ENCODE results near the gene EIF2D. TPM values are rescaled to one million over a fixed set of nuclear protein-coding genes. Genes with fewer than 3 reads are reported as not detected.

Gene EIF2D
- total RNA-seq, 1 experiment from 2014 or later = 51.8 TPM

- Histone ChIP-seq H3K9ac (ENCODE audit: low read length) (no peak overlapping the region), H3K4me3 (ENCODE audit: low read length) (no peak overlapping the region), H3K27me3 (ENCODE audit: low read length) (peaks cover 3% of the 10 kb centered on the region; the same call in 1 of the 2 replicates), H3K36me3 (ENCODE audit: insufficient read depth, low read length) (no peaks in the 10 kb centered on the region), H3K4me2 (ENCODE audit: low read depth, low read length, poor library complexity, severe bottlenecking) (no peak overlapping the region), H3K79me2 (ENCODE audit: low read length) (no peaks in the 10 kb centered on the region), H2AFZ (ENCODE audit: low read length) (no peak overlapping the region), H3K4me1 (ENCODE audit: low read length) (peaks cover 10% of the 10 kb centered on the region), H3K9me3 (ENCODE audit: low read length) (no peaks in the 10 kb centered on the region), H4K20me1 (ENCODE audit: insufficient read depth, low read depth, low read length) (0 out of 2 replicates have a peak, but pooled peaks cover 2% of the 10 kb centered on the region), H3K9me2 (replicated peaks; ENCODE audit: insufficient read depth, low read length) (no peaks in the 10 kb centered on the region), H3K27ac (ENCODE audit: low read length) (no peak overlapping the region)
- DNase-seq = no peak
These were observed 43.2 kb upstream of the EIF2D start for GRCh38 chr1:206655471-206655882.

GRCh38 chr1:206654828-206655227, 42.6 kb upstream of the EIF2D start:
- Histone ChIP-seq H3K9me3 (ENCODE audit: low read length) (no peaks in the 10 kb centered on the region), H4K20me1 (ENCODE audit: insufficient read depth, low read depth, low read length) (0 out of 2 replicates have a peak, but pooled peaks cover 2% of the 10 kb centered on the region), H2AFZ (ENCODE audit: low read length) (no peak overlapping the region), H3K9ac (ENCODE audit: low read length) (no peak overlapping the region), H3K4me1 (ENCODE audit: low read length) (peaks cover 10% of the 10 kb centered on the region), H3K36me3 (ENCODE audit: insufficient read depth, low read length) (no peaks in the 10 kb centered on the region), H3K4me2 (ENCODE audit: low read depth, low read length, poor library complexity, severe bottlenecking) (no peak overlapping the region), H3K4me3 (ENCODE audit: low read length) (no peak overlapping the region), H3K27me3 (ENCODE audit: low read length) (peaks cover 3% of the 10 kb centered on the region; the same call in 1 of the 2 replicates), H3K9me2 (replicated peaks; ENCODE audit: insufficient read depth, low read length) (no peaks in the 10 kb centered on the region), H3K27ac (ENCODE audit: low read length) (no peak overlapping the region), H3K79me2 (ENCODE audit: low read length) (no peaks in the 10 kb centered on the region)
- DNase-seq = no peak

GRCh38 chr1:206653715-206654459, 41.6 kb upstream of the EIF2D start:
- Histone ChIP-seq H3K4me1 (ENCODE audit: low read length) (peaks cover 10% of the 10 kb centered on the region), H2AFZ (ENCODE audit: low read length) (no peak overlapping the region), H3K27ac (ENCODE audit: low read length) (no peak overlapping the region), H3K79me2 (ENCODE audit: low read length) (no peaks in the 10 kb centered on the region), H3K9me2 (replicated peaks; ENCODE audit: insufficient read depth, low read length) (no peaks in the 10 kb centered on the region), H3K4me3 (ENCODE audit: low read length) (no peak overlapping the region), H3K9me3 (ENCODE audit: low read length) (no peaks in the 10 kb centered on the region), H3K9ac (ENCODE audit: low read length) (no peak overlapping the region), H4K20me1 (ENCODE audit: insufficient read depth, low read depth, low read length) (0 out of 2 replicates have a peak, but pooled peaks cover 2% of the 10 kb centered on the region), H3K4me2 (ENCODE audit: low read depth, low read length, poor library complexity, severe bottlenecking) (no peak overlapping the region), H3K36me3 (ENCODE audit: insufficient read depth, low read length) (no peaks in the 10 kb centered on the region), H3K27me3 (ENCODE audit: low read length) (peaks cover 3% of the 10 kb centered on the region; the same call in 1 of the 2 replicates)
- DNase-seq = no peak

- H2AFZ ChIP-seq (ENCODE audit: low read length) = no peak overlapping the region
- no peaks in the 10 kb centered on the region for H4K20me1 ChIP-seq (ENCODE audit: insufficient read depth, low read depth, low read length)
- no peaks in the 10 kb centered on the region for H3K9me2 ChIP-seq (replicated peaks; ENCODE audit: insufficient read depth, low read length)
- H3K4me3 ChIP-seq (ENCODE audit: low read length) = no peak overlapping the region
- H3K27ac ChIP-seq (ENCODE audit: low read length) = no peak overlapping the region
- H3K36me3 ChIP-seq (ENCODE audit: insufficient read depth, low read length) = no peaks in the 10 kb centered on the region
- 0 out of 2 replicates have a peak, but pooled peaks cover 4% of the 10 kb centered on the region for H3K4me1 ChIP-seq (ENCODE audit: low read length)
- no peak overlapping the region for H3K9ac ChIP-seq (ENCODE audit: low read length)
- H3K9me3 ChIP-seq (ENCODE audit: low read length) = no peaks in the 10 kb centered on the region
- no peaks in the 10 kb centered on the region for H3K79me2 ChIP-seq (ENCODE audit: low read length)
- peaks cover 3% of the 10 kb centered on the region; the same call in 1 of the 2 replicates for H3K27me3 ChIP-seq (ENCODE audit: low read length)
- H3K4me2 ChIP-seq (ENCODE audit: low read depth, low read length, poor library complexity, severe bottlenecking) = no peak overlapping the region
- DNase-seq = no peak
These were observed 40.0 kb upstream of the EIF2D start for GRCh38 chr1:206651958-206652890.

GRCh38 chr1:206651014-206651413, 38.7 kb upstream of the EIF2D start:
- no peaks in the 10 kb centered on the region for H3K36me3 ChIP-seq (ENCODE audit: insufficient read depth, low read length)
- H3K9me3 ChIP-seq (ENCODE audit: low read length) = no peaks in the 10 kb centered on the region
- H3K4me3 ChIP-seq (ENCODE audit: low read length) = no peak overlapping the region
- H3K4me1 ChIP-seq (ENCODE audit: low read length) = 0 out of 2 replicates have a peak, but pooled peaks cover 4% of the 10 kb centered on the region
- no peak for DNase-seq
- H3K9me2 ChIP-seq (replicated peaks; ENCODE audit: insufficient read depth, low read length) = no peaks in the 10 kb centered on the region
- H2AFZ ChIP-seq (ENCODE audit: low read length) = no peak overlapping the region
- no peak overlapping the region for H3K4me2 ChIP-seq (ENCODE audit: low read depth, low read length, poor library complexity, severe bottlenecking)
- no peaks in the 10 kb centered on the region for H4K20me1 ChIP-seq (ENCODE audit: insufficient read depth, low read depth, low read length)
- no peak overlapping the region for H3K9ac ChIP-seq (ENCODE audit: low read length)
- no peak overlapping the region for H3K27ac ChIP-seq (ENCODE audit: low read length)
- peaks cover 3% of the 10 kb centered on the region; the same call in 1 of the 2 replicates for H3K27me3 ChIP-seq (ENCODE audit: low read length)
- H3K79me2 ChIP-seq (ENCODE audit: low read length) = no peaks in the 10 kb centered on the region

- no peaks in the 10 kb centered on the region for H3K36me3 ChIP-seq (ENCODE audit: insufficient read depth, low read length)
- H2AFZ ChIP-seq (ENCODE audit: low read length) = no peak overlapping the region
- H3K27ac ChIP-seq (ENCODE audit: low read length) = no peak overlapping the region
- no peaks in the 10 kb centered on the region for H3K9me2 ChIP-seq (replicated peaks; ENCODE audit: insufficient read depth, low read length)
- no peaks in the 10 kb centered on the region for H3K9me3 ChIP-seq (ENCODE audit: low read length)
- DNase-seq = no peak
- H3K79me2 ChIP-seq (ENCODE audit: low read length) = no peaks in the 10 kb centered on the region
- no peaks in the 10 kb centered on the region for H4K20me1 ChIP-seq (ENCODE audit: insufficient read depth, low read depth, low read length)
- 0 out of 2 replicates have a peak, but pooled peaks cover 4% of the 10 kb centered on the region for H3K4me1 ChIP-seq (ENCODE audit: low read length)
- H3K27me3 ChIP-seq (ENCODE audit: low read length) = peaks cover 3% of the 10 kb centered on the region; the same call in 1 of the 2 replicates
- H3K4me3 ChIP-seq (ENCODE audit: low read length) = no peak overlapping the region
- H3K4me2 ChIP-seq (ENCODE audit: low read depth, low read length, poor library complexity, severe bottlenecking) = no peak overlapping the region
- no peak overlapping the region for H3K9ac ChIP-seq (ENCODE audit: low read length)
These were observed 37.1 kb upstream of the EIF2D start for GRCh38 chr1:206649261-206649921.

GRCh38 chr1:206647224-206647623, 35.0 kb upstream of the EIF2D start:
- Histone ChIP-seq H3K9me2 (replicated peaks; ENCODE audit: insufficient read depth, low read length) (no peaks in the 10 kb centered on the region), H4K20me1 (ENCODE audit: insufficient read depth, low read depth, low read length) (no peaks in the 10 kb centered on the region), H3K27me3 (ENCODE audit: low read length) (no peaks in the 10 kb centered on the region), H3K9me3 (ENCODE audit: low read length) (no peaks in the 10 kb centered on the region), H3K9ac (ENCODE audit: low read length) (no peak overlapping the region), H3K4me1 (ENCODE audit: low read length) (0 out of 2 replicates have a peak, but pooled peaks cover 4% of the 10 kb centered on the region), H3K4me2 (ENCODE audit: low read depth, low read length, poor library complexity, severe bottlenecking) (no peak overlapping the region), H2AFZ (ENCODE audit: low read length) (no peak overlapping the region), H3K27ac (ENCODE audit: low read length) (no peak overlapping the region), H3K79me2 (ENCODE audit: low read length) (no peaks in the 10 kb centered on the region), H3K36me3 (ENCODE audit: insufficient read depth, low read length) (no peaks in the 10 kb centered on the region), H3K4me3 (ENCODE audit: low read length) (no peak overlapping the region)
- no peak for DNase-seq
